ENCODE measurements around the gene CAMKK2.
A peak's percentile ranks its signal among the peaks of the same experiment; 100 is the strongest.
"Not testable (repeated sequence)": the region's sequence is repeated elsewhere in the genome, so short reads cannot be mapped to it uniquely, and the experiment has no call there.

Gene CAMKK2

DNA sequence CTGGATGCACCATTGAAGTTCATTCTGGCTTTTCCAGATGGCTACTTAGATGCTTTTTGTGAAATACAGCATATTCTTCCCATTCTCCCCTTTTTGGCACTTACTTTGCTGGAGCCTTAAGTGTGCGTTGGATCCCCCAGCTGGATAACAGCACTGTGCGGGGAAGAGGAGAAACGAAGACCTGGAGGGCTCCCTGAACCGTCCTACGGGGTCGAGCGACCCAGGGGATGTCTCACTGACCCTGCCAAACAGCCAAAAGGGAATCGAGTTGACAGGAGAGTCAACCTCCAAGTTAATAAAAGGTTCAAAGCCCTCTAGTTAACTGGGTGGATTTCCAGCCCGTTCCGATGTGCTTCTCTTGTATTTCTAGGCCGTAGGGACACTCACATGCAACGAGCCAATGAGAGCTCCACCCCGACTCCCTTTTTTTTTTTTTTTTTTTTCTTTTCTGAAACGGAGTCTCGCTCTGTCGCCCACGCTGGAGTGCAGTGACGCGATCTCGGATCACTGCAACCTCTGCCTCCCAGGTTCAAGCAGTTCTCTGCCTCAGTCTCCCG is 1.0 kb upstream of the CAMKK2 start:
- DNase-seq, result peak; percentile 35

DNA sequence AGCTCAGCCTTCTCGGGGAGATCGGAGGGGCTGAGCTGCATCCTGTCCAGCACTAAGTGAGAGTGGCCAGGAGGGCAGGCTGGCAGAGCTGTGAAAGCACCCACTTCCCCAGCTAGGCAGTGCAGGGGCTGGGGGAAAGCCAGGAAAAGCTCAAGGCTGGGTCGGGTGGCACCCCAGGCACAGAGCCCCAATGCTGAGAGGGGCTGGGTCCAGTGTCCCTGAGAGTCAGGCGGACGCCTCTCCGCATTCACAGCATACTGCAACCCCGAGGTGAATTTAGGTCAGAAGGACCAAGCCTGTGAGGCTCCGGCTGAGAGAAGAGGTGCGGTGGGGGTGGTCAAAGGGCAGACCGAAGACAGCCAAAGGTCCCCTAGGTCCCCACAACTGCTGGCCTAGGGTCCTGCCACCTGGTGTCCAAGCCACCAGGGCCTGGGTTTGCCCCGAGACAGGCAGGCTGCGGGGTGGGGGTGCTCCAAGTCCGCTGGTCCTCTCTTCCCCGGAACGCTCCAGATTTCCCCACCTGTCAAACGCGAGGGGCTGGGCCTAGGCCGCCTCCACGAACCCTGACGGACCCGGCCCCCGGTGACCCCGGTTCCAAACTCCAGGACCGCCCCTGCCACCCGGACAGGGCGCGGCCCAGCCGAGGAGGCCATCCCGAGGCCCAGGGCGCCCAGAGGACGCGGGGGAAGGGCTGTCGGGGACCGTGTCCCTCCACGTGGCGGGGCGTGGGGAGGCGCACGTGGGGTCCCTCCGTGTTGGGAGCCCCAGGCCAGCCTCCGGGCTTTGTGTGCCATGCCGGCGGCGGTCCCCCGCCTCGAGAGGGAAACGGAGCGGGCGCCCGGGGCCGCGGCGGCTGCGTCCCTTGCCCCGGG is 527 bp downstream of the CAMKK2 start:
- DNase-seq, result no peak

DNA sequence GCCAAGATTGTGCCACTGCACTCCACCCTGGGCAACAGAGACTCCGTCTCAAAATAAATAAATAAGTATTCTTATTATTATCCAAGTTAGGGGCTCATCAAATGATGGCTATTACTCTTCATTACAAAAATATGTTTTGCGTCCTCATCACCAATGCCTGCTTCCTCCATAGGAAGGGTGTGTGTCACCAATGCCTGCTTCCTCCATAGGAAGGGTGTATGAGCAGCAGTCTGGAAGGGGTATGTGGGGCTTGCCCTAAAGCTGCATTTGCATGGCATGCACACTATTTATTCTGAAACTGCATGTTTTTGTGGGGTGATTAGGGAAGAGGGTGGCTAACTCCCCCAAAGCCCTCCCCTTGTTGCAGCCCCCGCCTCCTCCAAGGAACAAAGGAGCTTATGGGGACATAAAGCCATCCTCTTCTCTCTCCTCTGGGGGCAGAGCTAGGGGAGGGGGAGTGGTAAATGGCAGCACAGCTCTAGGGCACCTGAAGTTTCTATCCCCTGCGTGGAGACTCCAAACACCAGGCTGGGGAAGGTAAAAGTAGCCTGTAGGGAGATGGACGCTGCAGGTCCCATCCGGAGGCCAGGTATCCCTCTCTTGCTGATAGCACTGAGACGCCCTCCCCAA is 1.3 kb downstream of the CAMKK2 start:
- DNase-seq, result peak; percentile 3

DNA sequence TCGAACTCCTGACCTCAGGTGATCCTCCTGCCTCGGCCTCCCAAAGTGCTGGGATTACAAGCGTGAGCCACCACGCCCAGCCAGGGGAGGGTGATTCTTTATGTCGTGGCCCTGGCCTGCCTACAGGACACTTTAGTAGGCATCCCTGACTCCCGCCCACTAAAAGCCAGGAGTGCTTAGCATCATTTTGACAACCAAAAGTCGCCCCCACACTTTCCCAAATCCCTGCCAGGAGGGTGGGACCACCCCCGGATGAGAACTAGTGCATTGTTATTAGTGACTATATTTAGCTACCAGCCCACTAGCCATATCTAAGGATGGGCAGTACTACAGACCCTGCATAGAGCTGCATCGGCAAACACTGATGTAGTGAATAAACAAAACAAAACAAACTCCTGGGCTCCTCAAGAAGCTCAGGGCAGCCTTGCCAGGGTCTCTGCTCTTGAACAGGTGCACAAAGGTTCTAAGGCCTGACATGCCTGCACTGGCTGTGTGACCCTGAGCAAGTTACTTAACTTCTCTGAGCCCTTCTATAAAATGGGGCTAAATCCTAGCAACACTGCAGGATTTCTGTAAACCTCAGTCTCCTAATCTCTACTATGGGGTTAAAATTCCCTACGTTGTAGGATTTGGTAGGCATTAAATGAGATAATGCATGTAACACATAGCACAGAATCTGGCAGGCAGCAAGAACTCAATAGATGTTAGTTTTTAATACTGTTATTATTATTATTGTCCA is 2.2 kb downstream of the CAMKK2 start:
- no peak for DNase-seq

DNA sequence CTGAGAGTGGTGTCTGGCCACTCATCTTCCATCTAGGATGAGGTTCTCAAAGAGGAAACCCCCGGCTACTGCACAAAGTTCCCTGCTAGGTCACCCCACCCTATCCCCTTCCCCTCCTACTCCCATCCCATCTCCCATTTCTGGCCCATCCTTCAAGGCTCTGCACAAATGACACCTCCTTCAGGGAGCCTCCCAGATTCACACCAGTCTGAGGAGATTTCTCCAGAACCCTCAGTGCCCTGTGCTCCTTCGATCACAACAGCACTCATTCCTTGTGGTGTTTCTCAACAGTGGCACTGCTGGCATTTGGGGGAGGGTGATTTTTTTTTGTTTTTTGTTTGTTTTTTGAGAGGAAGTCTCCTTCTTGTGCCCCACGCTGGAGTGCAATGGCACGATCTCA is 2.9 kb downstream of the CAMKK2 start:
- DNase-seq, result no peak

DNA sequence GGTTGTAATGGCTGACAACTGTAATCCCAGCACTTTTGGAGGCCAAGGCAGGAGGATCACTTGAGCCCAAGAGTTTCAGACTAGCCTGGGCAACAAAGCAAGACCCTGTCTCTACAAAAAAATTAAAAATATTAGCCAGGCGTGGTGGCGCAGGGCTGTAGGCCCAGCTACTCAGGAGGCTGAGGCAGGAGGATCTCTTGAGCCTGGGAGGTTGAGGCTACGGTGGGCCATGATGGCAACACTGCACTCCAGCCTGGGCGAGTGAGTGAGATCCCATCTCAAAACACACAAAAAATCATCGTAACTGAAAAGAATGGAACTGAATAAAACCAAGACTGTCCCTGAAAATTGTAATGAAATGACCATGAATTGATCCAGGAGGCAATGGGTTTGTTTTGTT is 6.1 kb downstream of the CAMKK2 start:
- DNase-seq, result no peak

DNA sequence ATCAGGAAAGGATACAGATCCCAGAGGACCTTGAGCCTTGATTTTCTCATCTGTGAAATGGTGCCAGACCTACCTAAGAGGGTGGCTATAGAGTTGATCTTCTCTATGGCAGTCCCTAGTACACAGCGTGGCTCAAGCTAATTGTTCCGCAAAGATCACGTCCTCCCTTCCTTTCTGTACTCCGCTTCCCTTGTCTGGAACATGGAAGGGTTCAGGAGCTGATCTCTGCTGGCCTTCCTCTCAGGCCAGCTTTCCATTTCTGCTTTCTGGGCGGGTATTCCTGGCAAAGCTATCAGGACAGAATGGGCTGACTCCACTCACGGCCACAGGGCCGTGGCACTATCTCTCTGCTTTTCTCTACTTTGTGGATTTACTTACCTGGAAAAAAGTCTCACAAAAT is 6.5 kb downstream of the CAMKK2 start:
- no peak for DNase-seq

DNA sequence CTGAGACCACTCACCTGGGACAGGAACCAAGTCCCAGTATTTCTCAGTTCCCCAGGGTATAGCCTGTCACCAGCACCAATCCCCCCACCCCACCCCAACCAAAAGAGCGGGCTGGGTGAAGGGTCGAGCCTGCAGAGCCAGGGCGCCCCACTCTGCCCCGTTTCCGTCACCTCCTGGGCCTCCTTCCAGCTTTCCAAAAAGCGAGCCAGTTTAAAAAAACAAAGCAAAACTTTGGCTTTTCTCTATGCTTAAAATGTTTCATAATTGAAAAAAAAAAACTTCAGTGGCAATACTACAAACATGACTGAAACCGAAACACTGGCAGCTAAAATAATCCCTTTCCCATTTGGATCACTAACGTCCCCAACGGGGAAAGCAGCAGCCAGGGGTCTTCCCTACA is 7.5 kb downstream of the CAMKK2 start:
- DNase-seq, result no peak

DNA sequence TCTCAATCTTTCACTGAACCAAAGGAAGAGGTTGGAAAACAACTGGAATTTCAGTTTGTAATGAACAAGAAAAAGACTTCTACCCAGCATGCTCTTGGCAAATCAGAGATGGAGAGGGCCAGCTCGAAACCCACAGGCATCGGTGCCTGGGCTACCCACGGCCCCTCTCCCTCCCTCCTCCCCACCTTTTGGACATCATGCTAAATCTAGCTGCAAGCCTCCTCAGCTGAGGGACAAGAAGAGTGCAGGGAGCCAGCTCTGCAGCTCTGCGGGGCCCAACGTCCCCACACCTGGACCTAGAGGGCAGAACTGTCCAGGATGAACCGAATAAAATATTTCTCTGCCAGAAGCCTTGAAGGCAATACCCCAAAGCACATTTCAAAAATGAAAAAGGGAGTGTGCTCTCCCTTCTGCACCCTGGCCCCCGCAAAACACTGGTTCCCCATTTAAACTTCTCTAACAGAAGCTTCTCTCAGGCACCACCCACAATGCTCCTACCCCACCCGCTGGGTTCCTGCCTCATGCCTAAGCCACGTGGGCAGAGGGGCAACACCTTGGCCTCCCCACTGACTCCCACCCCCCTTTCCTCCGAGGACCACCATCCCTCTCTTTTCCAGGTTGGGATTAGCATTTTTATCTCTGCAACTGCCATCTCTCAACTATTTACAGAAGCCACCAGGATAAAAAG is 8.2 kb downstream of the CAMKK2 start:
- DNase-seq, result no peak

DNA sequence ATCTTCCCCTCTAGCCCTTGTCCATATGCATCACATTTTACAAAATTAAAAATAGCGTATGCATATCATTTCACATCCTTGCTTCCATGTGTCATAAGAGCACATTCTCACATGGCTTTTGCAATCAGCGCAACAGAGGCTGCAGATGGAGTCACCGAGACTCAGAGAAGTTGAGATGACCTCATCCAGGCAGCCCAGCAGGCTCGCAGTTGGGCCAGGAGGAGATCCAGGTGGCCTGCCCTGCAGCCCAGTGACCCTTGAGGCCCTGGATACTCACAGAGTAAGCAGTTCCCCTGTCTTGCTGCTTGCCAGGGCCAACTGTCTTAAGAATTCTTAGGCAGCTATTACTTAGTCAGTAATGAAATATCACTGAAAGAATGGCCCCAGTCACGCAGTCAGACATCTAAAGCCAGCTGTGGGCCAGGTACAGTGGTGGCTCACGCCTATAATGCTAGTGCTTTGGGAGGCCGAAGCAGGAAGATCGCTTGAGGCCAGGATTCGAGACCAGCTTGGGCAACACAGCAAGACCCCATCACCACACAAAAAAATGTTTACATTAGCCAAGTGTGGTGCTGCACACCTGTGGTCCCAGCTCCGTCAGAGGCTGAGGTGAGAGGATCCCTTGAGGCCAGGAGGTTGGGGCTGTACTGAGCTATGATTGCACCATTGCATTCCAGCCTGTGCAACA is 9.1 kb downstream of the CAMKK2 start:
- no peak for DNase-seq

DNA sequence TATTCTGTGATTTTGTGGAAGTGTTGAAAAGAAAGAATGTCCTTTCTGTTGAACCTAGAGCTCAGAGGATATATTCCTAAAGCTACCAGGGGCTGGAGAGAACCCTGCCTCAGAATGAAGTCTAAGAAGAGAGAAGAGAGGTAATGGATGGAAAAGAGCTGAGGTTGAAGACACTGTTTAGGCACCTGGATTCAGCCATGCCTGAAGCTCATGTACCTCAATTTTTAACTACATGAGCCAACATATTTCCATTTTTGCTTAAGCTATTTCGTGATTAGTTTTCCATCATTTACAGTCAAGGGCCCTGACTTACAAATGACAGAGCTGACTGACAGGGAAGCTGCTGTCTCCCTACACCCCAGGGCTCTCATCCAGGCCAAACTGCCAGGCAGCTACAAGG is 10.7 kb downstream of the CAMKK2 start:
- no peak for DNase-seq

DNA sequence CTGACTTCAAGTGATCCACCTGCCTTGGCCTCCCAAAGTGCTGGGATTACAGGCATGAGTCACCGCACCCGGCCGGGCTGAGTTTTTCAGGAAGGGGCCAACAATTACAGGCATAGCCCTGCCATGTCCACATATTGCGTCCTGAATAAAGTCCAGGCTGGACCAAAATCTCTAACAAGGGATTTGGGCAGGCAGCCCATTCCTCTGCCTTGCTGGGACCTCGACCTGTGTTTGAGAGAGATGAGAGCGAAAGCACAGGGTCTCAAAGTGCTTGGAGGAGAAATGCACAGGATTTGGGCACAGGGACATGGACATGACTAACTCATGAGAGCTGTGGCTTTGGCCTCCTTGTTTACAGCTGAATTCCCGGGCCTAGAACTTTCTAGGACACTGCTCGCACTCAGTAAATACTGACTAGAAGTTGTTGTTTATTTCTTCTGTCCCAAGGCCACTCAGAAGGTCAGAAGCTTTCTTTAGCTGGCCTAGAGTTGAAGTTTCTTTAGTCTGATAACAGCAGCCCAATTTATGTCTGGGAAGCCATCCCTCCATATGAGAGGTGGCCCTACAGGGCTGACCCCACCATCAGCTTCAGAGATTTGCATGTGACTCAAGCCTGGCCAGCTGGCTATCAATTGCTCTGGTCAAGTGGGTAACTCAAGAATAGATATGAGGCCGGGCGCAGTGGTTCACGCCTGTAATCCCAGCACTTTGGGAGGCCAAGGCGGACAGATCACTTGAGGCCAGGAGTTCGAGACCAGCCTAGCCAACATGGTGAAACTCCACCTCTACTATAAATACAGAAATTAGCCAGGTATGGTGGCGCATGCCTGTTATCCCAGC is 11.7 kb downstream of the CAMKK2 start:
- no peak for DNase-seq

DNA sequence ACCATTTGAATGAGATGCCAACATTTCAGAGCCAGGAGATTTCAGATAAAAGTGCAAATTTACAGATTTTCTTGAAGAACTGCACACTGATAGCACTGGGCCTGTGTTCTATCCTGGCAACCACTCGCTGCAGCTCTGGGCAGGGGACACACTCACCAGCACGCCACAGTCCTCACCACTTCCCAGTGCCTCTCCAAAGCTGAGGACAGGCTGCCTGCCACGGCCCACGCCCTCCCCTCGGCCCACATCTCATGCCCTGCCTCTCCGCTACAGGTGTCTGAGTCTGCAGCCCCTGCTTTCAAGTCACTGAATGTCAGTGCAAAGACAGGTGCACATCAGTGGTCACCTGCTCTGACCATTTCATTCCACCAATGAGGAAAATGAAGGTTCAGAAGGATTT is 12.7 kb downstream of the CAMKK2 start:
- no peak for DNase-seq

DNA sequence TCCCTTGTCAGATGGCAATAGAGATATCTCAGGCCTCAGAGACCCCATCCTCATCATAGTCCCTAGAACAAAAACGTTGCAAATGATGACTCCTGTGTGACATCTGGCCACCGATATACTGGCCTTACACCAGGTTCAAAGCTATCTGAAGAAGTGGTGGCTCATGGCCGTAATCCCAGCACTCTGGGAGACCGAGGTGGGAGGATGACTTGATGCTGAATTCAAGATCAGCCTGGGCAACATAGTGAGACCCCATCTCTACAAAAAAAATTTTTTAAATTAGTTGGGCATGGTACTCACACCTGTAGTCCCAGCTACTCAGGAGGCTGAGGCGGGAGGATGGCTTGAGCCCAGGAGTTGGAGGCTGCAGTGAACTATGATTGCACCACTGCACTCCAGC is 13.1 kb downstream of the CAMKK2 start:
- DNase-seq, result no peak

DNA sequence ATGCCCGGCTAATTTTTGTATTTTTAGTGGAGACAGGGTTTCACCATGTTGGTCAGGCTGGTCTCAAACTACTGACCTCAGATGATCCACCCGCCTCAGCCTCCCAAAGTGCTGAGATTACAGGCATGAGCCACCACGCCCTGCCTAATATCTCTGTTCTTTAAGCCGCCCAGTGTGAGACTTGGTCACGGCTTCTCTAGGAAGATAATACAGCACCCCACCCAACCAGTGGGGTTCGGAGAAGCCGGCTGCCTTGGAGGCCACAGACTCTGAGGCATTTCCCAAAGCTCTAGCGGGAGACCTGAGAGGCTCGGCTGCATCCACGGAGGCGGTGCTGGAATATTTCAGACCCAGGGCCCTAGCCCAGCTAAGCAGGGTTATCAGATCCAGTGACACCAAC is 13.6 kb downstream of the CAMKK2 start:
- DNase-seq, result not testable (repeated sequence)

DNA sequence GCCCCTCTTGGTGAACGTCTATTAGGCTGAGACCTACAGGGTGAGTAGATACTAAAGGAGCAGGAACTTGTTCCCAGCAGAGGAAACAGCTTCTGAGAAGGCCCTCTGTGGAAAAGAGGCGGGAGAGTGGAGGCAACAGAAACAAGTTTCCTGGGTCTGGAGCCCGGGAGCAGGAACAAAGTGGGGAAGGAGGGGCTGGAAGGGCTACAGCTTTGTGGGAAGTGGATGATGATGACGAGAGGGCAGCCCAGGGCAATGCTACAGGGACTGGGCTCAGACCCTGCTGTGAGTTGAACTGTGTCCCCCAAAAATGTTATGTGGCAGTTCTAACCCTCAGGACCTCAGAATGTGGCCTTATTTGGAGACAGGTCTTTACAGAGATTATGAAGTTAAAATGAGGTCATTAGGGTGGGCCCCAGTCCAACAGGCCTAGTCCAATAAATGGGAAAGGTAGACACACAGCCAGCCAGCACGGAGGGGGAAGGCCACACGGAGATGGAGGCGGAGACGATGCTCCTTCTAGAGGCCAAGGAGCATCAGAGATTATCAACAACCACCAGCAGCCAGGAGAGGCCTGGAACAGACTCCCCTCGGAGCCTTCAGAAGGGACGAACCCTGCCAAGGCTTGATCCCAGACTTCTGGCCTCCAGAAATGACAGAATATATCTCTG is 14.3 kb downstream of the CAMKK2 start:
- DNase-seq, result no peak

DNA sequence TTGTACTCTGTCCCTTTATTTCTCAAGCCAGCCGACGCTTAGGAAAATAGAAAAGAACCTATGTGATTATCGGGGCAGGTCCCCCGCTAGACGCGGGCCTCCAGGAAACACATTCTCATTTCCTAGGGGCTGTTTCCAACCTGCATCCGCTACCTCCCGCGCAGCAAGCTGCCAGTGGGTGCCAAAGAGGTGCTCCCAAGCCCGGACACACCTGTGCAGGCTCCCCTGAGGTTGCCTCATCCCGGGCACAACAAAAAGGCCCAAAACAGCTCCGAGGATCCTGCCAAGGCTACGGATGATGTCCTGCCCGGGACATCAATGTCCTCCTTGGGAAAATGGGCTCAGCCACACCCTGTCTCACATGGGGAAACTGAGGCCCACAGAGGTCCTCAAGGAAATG is 15.4 kb downstream of the CAMKK2 start:
- DNase-seq, result not testable (repeated sequence)

DNA sequence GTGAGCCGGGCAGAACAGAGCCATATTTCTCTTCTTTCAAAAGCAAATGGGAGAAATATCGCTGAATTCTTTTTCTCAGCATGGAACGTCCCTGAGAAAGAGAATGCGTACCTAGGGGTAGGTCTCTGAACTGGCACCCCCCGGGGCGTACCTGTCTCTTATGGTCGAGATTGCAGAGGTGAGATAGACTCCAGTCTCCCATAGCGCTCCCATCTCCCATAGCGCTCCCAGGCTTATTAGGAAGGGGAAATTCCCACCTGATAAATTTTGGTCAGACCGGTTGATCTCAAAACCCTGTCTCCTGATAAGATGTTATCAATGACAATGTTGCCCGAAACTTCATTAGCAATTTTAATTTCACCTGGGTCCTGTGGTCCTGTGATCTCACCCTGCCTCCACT is 16.0 kb downstream of the CAMKK2 start:
- DNase-seq, result not testable (repeated sequence)

DNA sequence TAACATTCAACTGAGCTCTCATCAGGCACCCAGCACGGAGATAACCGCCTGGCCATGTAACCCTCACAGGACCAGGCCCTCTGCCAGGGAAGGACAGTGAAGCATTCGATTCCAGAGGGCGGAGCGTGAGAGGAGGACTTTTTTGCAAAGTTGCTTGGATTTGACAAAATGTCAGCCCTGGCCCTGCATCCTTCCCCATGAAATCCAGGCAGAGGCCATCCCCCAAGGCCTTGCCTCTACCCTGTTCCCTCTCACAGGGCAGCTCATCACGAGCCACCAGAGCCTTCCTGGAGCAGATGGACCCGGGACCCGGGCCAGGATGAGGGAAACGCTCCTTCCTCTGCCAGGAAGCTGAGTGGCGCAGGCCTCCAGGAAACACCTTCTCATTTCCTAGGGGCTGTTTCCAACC is 17.0 kb downstream of the CAMKK2 start:
- no peak for DNase-seq

DNA sequence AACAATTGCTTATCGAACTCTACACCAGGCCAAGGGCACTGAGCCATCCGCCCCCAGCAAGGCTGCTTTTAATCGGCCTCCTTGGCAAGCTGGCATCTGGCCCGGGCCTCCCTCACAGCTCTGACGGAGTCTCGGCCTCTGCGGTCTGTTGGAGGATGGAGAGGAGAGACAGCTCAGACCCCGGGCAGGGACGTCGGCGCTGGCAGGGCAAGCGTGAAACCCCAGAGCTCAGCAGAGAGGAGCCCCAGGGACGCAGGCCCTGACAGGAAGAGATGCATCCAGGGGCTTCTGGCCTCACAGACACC is 17.5 kb downstream of the CAMKK2 start:
- DNase-seq, result no peak
